GM18873 (cell line): ENCODE measurements around the gene TTLL10.

Experiments
- ATAC-seq: cut with Tn5 transposase; IDR thresholded peaks from one replicate; pipeline ENCODE4 v1.9.1; 2021; ENCODE audit warnings: mild to moderate bottlenecking, moderate library complexity, moderate number of reproducible peaks; ENCODE audit not compliant: unreplicated experiment, low FRiP score

Gene TTLL10

DNA sequence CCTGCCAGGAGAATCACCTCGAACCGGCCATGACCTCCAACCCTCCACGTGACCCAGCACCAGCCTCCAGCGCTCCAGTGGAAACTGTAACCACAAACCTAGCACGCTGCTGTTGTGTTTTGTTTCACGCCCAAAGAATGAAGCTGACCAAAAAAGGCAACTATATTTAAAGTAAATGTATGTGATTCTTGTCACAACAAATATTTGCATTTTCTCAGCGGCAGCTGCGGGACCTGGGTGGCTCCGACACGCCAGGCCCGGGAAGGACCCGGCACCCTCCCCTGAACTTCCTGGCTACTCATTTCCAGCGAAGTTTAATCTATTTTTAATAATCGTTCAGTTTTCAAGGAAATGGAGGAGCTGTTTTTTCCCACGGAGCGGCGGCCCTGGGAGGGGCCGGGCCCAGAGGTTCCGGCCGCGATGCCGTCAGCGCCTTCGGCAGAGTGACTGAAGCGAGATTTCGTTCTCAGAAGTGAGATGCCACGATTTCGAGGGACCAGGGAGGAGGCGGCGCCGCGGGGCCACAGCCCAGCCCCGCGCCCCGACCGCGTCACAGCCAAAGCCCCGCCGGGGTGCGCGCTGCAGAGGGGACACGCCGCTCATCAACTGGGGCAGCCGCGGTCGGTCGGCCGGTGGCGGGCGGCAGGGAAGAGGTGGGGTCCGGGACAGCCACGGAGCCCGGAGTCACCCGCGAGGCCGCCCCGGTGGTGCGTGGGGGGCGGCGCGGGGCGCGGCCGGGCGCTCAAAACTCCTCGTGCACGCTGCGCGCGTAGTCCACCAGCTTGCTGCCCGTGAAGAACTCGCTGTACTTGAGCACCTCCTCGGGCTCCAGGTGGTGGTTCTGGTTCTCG, 43.3 kb downstream of the TTLL10 start:
- ATAC-seq: no peak

DNA sequence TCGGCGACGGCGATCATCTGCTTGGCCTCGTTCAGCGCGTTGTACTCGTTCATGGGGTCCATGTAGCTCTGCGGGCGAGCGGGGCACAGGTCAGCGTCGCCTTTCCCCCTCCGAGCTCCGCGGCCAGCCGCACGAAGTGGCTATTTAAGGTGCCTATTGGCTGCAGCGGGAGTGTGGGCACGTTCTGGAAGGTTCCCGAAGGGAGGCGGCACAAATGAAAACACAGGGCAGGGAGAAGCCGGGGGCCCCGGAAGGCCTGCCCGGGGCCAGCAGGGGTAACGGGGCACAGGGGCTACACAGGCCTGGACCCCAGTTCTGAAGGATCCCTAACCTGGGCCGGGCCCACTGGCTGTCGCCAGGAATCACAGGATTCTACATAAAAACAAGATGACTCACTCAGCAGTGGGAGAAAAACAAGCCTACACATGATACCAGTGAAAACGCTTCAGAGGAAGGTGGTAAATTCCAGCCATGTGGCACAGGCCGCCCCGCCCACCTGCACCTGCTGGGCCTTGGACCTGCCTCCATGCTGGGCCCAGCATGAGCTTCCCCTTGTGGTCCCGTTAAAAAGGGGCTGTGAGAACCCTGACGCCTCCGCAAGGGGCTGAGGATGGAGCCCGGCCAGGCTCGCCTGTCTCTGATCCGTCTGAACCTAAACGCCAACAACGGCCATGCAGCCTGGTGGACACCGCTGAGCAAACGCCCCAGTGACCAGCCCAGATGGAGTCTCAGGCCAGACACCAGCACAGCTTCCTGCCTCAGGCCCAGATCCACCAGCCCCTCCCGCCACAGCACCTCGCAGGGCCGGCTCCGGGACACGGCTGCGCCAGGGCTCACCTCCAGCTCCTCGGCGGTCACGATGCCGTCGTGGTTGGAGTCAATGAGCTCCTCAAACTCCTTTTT, 44.2 kb downstream of the TTLL10 start:
- ATAC-seq: no peak

DNA sequence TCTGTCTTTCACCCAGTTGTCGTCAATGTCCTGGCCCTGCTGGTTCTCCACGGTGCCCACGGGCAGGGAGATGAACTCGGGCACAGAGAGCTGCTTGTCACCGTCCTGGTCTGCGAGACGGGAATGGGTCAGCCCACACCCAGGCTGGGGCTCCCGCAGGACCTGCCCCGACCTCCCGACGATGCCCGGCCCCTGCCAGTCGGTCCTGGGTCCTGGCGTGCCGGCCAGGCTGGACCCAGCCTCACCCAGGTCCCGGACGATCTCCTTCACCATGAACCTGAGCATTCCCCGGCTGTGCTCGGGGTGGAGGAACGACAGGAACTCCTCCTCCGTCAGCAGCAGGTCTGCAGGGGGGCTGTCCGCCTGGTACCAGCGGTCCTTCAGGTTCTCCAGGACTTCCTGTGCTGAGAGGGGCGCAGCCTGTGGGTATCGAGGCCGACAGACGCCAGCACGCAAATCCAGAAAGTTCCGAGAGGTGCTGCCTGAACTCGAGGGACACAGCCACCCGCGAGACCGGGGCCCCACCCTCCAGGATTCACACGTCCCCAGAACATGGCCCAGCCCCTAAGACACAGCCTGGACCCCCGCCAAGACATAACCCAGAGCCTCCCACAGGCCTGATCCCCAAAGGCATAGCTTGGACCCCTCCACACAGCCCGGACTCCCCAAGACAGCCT, 45.0 kb downstream of the TTLL10 start:
- no peak for ATAC-seq

DNA sequence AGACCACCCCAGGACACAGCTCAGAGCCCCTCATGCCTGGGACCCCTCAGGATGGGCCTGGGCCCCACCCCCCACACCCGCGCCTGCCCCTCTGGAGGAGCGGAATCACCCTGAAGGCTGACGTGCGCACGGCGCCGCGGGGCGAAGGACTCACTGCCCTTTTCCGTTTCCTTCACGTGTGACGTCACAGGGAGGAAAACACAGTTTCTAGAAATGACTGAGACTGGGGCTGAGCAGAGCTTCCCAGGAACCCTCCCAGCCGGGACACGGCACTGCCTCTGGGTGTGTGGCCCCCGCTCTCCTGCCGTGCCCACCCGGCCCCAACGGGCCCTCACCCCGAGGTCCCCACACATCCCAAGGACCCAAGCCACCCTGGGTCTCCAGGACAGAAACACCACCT, 45.7 kb downstream of the TTLL10 start:
- ATAC-seq: no peak

DNA sequence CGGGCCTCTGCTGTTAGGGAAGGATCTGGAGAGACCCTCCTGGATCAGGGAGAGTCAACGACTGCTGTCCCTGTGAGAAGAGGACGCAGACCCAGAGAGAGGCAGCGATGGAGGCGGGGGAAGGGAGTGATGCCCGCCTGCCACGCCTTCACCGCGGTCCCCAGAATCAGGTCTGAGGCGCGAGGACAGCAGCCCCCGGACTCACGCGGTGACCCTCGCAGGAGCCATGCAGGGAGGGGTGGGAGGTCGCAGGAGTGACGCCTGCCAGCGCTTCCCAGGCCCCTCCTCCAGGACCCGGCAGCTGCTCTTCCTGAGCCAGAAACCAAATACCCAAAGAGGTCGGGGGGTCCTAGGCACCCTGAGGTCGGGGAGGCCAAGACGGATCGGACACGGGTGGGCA, 46.5 kb downstream of the TTLL10 start:
- no peak for ATAC-seq

DNA sequence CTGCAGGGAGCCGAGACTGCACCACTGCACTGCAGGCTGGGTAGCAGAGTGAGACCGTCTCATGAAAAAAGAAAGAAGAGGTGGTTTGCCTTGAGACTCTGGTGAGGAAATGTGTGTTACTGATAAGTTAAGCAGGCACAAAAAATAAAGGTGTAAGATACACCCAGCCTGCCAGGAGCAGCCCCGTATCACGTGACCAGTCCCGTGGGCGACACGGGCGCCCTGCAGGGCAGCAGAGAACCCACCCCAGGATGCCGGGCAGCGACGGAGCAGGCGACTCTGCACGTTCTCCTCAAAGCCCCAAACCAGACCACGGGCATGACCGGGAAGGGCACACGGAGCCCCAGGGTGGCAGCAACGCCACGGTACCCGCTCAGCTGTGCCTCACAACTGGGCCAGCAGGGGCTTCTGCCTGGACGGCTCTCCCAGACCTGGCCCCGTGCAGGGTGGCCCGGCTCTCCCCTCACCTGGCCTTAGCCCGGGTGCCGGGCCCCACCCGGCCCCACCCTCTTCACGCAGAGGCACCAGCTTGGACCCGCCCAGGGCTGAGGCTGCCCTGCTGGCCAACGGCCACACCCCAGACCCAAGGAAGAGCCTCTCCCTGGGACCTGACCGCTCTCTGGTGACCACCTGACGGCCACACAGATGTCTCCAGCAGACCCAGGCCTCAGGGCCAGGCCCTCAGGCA, 48.4 kb downstream of the TTLL10 start:
- no peak for ATAC-seq

DNA sequence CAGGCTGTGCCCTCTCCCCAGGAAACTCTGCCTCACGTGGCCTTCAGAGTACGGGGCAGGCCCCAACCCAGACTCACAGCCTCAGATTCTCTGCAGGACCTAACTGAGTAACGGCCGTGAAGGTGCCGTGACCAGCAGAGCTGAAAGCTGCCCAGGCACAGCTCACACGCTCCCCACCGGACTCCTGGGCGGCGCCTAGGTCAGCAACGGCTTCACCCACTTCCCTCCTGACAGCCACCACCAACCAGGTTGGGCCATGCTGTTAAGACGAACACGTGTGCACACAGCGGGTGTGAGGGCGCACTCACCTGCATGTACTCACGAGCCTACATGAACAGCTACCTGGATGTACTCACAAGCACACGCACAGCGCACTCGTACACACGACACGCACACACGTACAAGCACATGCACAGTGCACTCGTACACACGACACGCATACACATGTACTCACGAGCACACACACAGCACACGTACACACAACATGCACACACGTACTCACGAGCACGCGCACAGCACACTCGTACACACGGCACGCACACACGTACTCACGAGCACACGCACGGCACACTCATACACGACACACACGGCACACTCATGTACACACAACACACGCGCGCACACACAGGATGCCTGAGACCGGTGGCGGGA, 49.0 kb downstream of the TTLL10 start:
- ATAC-seq: no peak

DNA sequence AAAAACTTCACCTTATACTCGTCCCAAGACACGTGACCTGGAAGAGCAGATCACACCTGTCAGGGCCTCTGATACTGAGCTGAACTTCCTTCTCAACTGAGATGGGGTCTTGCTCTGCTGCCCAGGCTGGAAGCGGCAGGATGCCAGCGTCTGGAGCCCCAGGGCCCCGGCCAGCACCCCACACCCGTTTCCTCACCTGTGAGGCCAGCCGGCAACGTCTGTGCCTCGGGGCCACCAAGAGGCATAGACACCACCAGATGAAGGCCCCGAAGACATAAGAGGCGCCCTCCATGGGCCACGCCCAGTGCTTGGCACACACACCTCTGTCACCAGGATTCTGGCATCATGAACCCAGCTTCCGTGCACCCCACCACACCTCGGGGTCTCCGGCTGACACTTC, 49.6 kb downstream of the TTLL10 start:
- ATAC-seq: no peak

DNA sequence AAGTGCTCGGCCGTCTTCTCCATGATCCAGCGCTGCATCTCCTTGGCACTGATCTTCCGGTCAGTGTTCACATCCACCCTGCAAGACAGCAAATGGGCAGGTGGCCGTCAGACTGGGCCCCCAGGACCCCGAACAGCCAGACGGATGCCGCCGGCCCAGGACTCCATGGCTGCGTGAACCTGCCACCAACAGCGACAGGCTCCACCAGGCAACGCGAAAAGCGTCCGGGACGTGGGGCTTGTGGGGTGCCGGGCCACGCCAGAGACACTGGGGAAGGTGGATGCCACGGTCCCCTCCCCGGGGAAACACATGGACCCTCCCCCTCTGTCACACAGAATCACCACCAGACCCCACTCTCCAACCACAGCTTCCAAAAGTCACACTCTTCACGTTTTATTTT, 50.2 kb downstream of the TTLL10 start:
- ATAC-seq: no peak

DNA sequence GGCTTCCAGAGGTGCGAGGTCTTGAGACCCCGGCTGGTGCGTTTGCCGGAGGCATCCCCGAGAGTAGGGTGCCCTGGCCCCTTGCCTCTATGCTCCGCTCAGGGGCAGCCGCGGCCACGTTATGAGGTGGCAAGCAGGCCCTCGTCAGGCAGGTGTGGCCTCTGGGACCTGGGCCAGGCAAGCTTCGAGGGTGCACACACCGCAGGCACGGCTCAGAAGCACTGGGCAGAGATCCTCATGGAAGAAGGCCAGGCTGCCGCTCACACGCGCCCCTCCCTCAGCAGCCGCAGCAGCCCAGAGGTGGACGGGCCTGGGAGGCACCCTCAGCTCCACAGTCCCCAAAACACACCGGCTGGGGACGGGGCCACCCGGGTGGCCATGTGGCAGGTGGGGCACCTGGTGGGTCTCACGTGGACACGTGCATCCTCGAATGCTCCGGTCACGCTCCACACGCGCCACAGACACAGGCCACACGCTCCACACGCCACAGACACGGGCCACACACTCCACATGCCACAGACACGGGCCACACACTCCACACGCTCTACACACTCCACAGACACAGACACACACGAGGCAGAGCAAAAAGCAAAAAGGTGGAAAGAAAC, 51.7 kb downstream of the TTLL10 start:
- ATAC-seq: no peak

DNA sequence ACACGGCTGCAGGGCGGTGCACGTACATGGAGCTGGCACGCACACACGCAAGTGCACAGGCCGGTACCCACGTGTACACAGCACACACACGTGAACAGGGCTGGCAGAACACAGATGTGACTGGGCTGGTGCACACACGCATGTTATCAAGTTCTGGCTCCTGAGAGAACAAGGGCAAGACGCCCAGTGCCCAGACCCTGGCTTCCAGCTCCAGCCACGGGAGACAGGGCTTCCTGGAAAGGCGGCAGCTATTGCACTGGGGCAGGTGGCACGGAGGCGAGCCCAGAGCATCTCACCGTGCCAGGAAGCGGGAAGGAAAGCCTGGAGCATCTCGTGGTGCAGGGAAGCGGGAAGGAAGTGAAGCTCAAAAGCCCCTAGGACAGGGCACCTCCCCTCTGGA, 52.2 kb downstream of the TTLL10 start:
- no peak for ATAC-seq

DNA sequence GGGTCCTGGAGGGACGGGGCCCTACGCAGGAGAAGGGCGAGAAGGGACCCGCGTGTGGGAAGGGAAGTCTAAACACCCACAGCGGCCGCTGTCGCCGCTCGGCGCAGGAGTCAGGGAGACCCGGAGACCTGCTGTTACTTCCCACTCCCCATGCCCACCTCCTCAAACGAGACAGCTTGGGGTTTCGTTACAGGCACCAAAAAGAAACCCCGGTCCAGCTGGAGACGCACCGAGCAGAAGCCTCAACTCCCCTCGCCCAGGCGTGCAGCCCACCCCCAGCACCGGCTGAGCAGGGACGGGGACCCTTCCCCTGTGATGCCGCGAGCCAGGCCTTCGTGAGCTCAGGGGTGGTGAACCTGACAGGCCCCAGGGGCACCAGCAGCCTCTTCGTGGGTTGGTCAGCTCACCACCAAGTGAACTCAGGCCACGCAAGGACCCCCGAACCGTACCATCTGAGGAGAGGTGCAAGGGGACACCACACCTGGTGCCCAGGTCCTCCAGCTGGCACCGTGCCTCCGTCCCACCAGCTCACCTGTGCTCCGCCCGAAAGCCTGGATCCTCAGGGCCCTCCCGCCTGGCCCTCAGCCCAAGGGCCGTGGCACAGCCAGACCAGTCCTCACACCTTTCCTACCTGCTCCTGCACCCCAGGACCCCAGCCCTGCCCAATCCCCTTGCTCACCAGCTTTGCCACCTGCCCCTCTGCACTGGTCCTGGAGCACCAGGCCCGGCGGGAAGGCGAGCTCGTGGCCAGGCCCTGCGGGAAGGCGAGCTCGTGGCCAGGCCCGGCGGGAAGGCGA, 53.1 kb downstream of the TTLL10 start:
- no peak for ATAC-seq

DNA sequence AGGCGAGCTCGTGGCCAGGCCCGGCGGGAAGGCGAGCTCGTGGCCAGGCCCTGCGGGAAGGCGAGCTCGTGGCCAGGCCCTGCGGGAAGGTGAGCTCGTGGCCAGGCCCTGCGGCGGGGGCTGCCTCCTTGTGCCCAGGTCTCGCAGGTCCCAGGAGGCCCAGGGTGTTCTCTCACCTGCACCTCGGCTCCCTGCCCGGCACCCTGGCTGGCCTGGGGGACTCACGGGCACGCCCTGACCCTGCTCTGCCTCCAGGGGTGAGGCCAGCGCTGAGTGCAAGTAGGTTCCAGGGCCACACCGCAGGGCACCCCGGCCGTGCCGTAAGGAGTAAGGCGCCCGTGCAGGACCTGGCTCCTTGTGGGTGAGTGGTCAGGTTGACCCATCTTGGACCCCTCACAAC, 53.7 kb downstream of the TTLL10 start:
- ATAC-seq: no peak

DNA sequence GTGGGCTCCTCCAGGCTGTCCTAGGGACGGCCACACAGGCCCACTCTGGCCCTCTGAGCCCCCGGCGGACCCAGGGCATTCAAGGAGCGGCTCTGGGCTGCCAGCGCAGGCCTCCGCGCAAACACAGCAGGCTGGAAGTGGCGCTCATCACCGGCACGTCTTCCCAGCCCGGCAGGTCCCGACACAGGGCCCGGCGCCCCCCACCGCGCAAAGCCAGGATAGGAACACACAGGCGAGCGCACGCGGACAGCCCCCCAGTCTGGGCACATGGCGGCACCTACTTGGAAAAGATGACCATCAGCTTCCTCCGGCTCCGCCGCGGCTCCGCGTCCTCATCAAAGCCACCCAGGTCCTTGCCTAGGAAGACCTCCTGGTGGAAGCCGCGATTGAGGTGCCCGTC, 54.5 kb downstream of the TTLL10 start:
- ATAC-seq: no peak

DNA sequence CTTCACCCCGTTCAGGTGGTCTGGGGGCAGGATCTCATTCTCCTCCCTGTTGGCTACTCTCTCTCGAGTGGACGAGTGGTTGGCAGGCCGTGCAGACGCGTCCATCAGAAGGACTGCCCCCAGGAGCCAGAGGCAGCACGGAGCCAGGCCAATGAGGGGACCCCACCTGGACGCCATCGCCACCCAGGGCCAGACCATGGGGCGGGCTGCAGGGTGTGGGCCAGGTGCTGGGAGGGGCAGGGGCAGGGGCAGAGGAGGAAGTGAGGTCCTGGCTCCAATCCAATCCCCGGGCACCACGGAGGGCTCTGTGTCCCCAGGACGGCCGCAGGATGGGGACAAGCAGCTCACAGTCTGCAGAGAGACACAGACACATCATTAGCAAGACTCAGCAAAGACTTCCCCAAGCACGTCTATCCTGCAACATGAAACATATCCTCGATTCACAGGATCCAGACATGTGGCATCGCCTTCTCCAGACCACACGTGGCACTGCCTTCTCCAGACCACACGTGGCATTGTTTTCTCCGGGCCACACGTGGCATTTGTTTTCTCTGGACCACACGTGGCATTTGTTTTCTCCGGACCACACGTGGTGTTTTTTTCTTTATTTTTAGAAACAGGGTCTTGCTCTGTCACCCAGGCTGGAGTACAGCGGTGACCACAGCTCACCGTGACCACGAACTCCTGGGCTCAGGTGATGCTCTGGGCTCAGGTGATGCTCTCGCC, 55.1 kb downstream of the TTLL10 start:
- ATAC-seq: no peak

DNA sequence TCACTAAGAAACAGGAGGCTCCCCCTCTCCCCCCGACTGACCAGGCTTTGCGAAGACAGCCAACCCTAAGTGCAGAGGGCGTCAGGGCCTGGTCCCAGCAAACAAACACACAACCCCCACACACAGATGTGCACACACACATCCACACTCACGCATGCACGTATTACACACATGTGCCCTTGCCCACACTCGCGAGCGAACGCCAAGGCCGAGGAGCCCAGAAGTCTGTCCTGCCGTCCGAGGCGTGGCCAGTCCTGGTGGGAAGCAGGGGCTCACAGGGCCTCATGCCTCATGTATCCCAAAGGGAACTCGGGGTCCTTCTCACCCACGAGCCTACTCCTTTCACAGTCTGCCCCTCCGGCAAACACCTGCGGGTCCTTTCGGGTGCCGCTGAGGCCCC, 56.1 kb downstream of the TTLL10 start:
- ATAC-seq: no peak

DNA sequence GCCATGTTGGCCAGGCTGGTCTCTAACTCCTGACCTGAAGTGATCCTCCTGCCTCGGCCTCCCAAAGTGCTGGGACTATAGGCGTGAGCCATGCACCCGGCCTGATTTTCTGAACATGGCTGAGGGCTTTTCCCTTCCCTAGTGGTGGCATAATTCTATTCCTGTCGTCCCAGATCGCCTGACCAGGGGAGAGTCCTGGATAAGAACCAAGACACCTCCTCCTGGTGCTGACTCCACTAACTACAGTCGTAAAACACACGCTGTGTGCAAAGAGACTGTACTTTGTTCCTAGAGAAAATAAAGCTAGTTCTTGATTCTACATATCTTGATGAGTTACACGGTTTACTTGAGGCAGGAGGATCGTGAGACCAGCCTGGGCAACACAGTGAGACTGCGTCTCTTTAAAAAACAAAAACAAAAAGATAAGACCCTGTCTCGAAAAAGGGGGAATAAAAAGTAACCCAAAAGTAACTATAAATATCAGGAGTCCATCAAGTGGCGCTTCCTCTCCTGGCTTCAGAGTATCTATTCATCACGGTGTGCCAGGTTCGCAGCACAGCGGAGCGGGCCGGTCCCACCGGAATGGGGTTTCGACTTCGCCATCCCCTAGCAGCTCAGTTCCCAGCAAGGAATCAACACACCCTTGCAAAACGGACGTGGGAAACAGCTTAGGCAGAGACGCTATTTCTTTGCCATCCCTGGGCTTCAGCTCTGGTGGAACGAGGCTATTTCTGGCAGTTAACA, 57.1 kb downstream of the TTLL10 start:
- no peak for ATAC-seq
